Osteoblast (primary cell): Measurements from ENCODE around the gene NACA. TPM values are rescaled to one million over a fixed set of nuclear protein-coding genes. Genes with fewer than 3 reads are reported as not detected.

ENCODE experiments used
- DNase-seq: peaks from one replicate; pipeline ENCODE4 v3.0.0; 2011; ENCODE audit warnings: low spot score, mixed read lengths; ENCODE audit not compliant: insufficient read length; ENCODE audit errors: missing footprints
- H2AFZ ChIP-seq: 2 replicates; pipeline ENCODE4 v1.6.0; 2011; ENCODE audit warnings: mild to moderate bottlenecking, low read length
- H3K27ac ChIP-seq: 2 replicates; pipeline ENCODE4 v1.5.1; 2011; ENCODE audit warnings: mild to moderate bottlenecking, low read depth, low read length, moderate library complexity
- H3K27me3 ChIP-seq: 2 replicates; pipeline ENCODE4 v1.6.0; 2012; ENCODE audit warnings: mild to moderate bottlenecking, control low read depth, inconsistent platforms, low read length, moderate library complexity; ENCODE audit not compliant: insufficient read depth
- H3K36me3 ChIP-seq: 2 replicates; pipeline ENCODE4 v1.5.1; 2011; ENCODE audit warnings: mild to moderate bottlenecking, low read length, control low read depth, moderate library complexity; ENCODE audit not compliant: insufficient read depth
- H3K4me1 ChIP-seq: 2 replicates; pipeline ENCODE4 v1.5.1; 2011; ENCODE audit warnings: mild to moderate bottlenecking, low read length, control low read depth, moderate library complexity; ENCODE audit not compliant: insufficient read depth
- H3K4me2 ChIP-seq: 2 replicates; pipeline ENCODE4 v1.6.0; 2011; ENCODE audit warnings: mild to moderate bottlenecking, low read length; ENCODE audit not compliant: insufficient read depth
- H3K4me3 ChIP-seq: fragments of 200-600 bp; sonication (generic); 3 replicates; pipeline ENCODE4 v1.5.1; 2012; ENCODE audit warnings: mild to moderate bottlenecking, low read length, inconsistent platforms; ENCODE audit not compliant: insufficient read depth
- H3K79me2 ChIP-seq: 2 replicates; pipeline ENCODE4 v1.6.0; 2012; ENCODE audit warnings: mild to moderate bottlenecking, low read length, control low read depth, inconsistent platforms; ENCODE audit not compliant: insufficient read depth
- H3K9me3 ChIP-seq: 2 replicates; pipeline ENCODE4 v1.5.1; 2011; ENCODE audit warnings: low read depth, low read length, control low read depth
- H4K20me1 ChIP-seq: 2 replicates; pipeline ENCODE4 v1.6.0; 2012; ENCODE audit warnings: mild to moderate bottlenecking, low read length, control low read depth; ENCODE audit not compliant: insufficient read depth
- CTCF ChIP-seq: IDR thresholded peaks from 2 replicates; pipeline ENCODE4 v1.5.1; 2011; ENCODE audit warnings: mild to moderate bottlenecking, low read depth, low read length, moderate library complexity; ENCODE audit errors: extremely low read depth
- small RNA-seq: library from RNA; depleted of rRNA; stranded (forward); fragments of <200 nt; gene quantifications from one replicate; pipeline ENCODE3, GENCODE V24; 2012
- total RNA-seq: library from RNA; depleted of rRNA; stranded (reverse); fragments of >200 nt; gene quantifications from 2 replicates; pipeline ENCODE4 v1.2.3, GENCODE V29; 2012

The NACA gene
- total RNA-seq, 1 donor: 845 TPM

- Histone ChIP-seq H3K27ac (no peak overlapping the region), H3K4me3 (no peak overlapping the region), H3K9me3 (no peaks in the 10 kb centered on the region), H3K27me3 (no peaks in the 10 kb centered on the region), H3K36me3 (peaks cover 12% of the 10 kb centered on the region), H3K4me1 (no peaks in the 10 kb centered on the region), H4K20me1 (peaks cover 35% of the 10 kb centered on the region), H3K79me2 (peaks cover 96% of the 10 kb centered on the region), H3K4me2 (no peak overlapping the region), H2AFZ (no peak overlapping the region)
- no peak for TF ChIP-seq CTCF
- DNase-seq: no peak
These were observed 48.1 kb downstream of the NACA start for GRCh38 chr12:56676851-56677580.

GRCh38 chr12:56671608-56672007 is 53.5 kb downstream of the NACA start:
- Histone ChIP-seq H3K4me3 (no peak overlapping the region), H2AFZ (no peak overlapping the region), H3K4me1 (no peaks in the 10 kb centered on the region), H3K79me2 (peaks cover 83% of the 10 kb centered on the region), H3K9me3 (no peaks in the 10 kb centered on the region), H3K27ac (no peak overlapping the region), H3K4me2 (no peak overlapping the region), H4K20me1 (peaks cover 16% of the 10 kb centered on the region), H3K27me3 (no peaks in the 10 kb centered on the region), H3K36me3 (peaks cover 58% of the 10 kb centered on the region)
- DNase-seq: no peak
- TF ChIP-seq CTCF: no peak

DNA sequence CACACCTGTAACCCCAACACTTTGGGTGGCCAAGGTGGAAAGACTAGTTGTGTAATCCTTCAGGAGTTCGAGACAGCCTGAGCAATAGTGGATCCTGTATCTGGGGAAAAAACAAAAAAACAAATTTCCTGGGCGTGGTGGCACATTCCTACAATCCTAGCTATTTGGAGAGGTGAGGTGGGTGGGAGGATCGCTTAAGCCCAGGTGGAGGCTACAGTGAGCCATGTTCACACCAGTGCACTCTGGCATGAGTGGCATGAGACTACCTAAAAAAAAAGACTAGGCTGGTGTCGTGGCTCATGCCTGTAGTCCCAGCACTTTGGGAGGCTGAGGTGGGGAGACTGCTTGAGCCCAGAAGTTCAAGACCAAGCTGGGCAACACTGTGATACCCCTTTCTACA is 54.3 kb downstream of the NACA start:
- peaks cover 66% of the 10 kb centered on the region for H3K36me3 ChIP-seq
- no peak overlapping the region for H3K27ac ChIP-seq
- H4K20me1 ChIP-seq: peaks cover 16% of the 10 kb centered on the region
- H3K4me3 ChIP-seq: no peak overlapping the region
- H3K9me3 ChIP-seq: no peaks in the 10 kb centered on the region
- no peak for TF ChIP-seq CTCF
- H3K4me1 ChIP-seq: no peaks in the 10 kb centered on the region
- no peak overlapping the region for H2AFZ ChIP-seq
- H3K4me2 ChIP-seq: no peak overlapping the region
- H3K27me3 ChIP-seq: no peaks in the 10 kb centered on the region
- peaks cover 75% of the 10 kb centered on the region for H3K79me2 ChIP-seq
- DNase-seq: no peak

- no peak for TF ChIP-seq CTCF
- no peaks in the 10 kb centered on the region for H3K4me1 ChIP-seq
- peaks cover 82% of the 10 kb centered on the region for H3K36me3 ChIP-seq
- no peaks in the 10 kb centered on the region for H3K27me3 ChIP-seq
- no peak overlapping the region for H3K4me2 ChIP-seq
- H3K27ac ChIP-seq: no peak overlapping the region
- H3K4me3 ChIP-seq: no peak overlapping the region
- H3K9me3 ChIP-seq: no peaks in the 10 kb centered on the region
- no peak overlapping the region for H2AFZ ChIP-seq
- peaks cover 9% of the 10 kb centered on the region for H4K20me1 ChIP-seq
- H3K79me2 ChIP-seq: peaks cover 55% of the 10 kb centered on the region
- no peak for DNase-seq
These were observed 57.0 kb downstream of the NACA start for GRCh38 chr12:56668197-56668457.

Small RNAs within 50 kb of the gene (small RNA-seq; reads per million reads assigned to genes)
- not detected for gene RN7SL809P

Other genes with a start within 250 kb of the NACA start
- 0.36 TPM in 1 of 2 replicates, not detected in the other for gene GLS2, start 237.1 kb downstream of the NACA start, total RNA-seq
- gene RBMS2, start 203.5 kb downstream of the NACA start, total RNA-seq: 24.2 and 26.2 TPM in 2 replicates
- 49.6 and 51.3 TPM in 2 replicates for gene BAZ2A, start 95.0 kb downstream of the NACA start, total RNA-seq
- 308 TPM in 2 replicates for gene ATP5F1B, start 79.3 kb downstream of the NACA start, total RNA-seq
- 63.0 and 71.3 TPM in 2 replicates for gene PTGES3, start 37.0 kb downstream of the NACA start, total RNA-seq
- gene PRIM1, start 27.0 kb upstream of the NACA start, total RNA-seq: 5.0 and 5.8 TPM in 2 replicates
- 0.88 and 4.7 TPM in 2 replicates for gene HSD17B6, start 38.0 kb upstream of the NACA start, total RNA-seq
- not detected in 2 replicates for gene SDR9C7, start 209.1 kb upstream of the NACA start, total RNA-seq
- under 0.01 TPM in 2 replicates for gene RDH16, start 232.3 kb upstream of the NACA start, total RNA-seq